Pancreas (tissue), 10 donors: ENCODE results near the gene ST7. TPM values are rescaled to one million over a fixed set of nuclear protein-coding genes. Genes with fewer than 3 reads are reported as not detected.

ENCODE experiments used
- ATAC-seq, 4 donors: fragments of 200-7000 bp; cut with Tn5 transposase; one replicate each; pipeline versions ENCODE4 v1.8.0 to v1.9.1; 2020; ENCODE audit warnings: mild to moderate bottlenecking in 4 of 4, moderate library complexity in 4 of 4
- DNase-seq, 6 donors: peaks; one replicate each; pipeline ENCODE4 v3.0.0-alpha.2; 2020
- FAIRE-seq: peaks from 2 replicates; lab custom pipeline; 2012; peaks lifted over from hg19 to GRCh38; lab: Jason Lieb, UNC
- H3K27ac ChIP-seq, 4 donors: fragments of 200-600 bp; sonication (generic); 1 replicate in 3 of 4; 2 replicates in 1 of 4; pipeline versions ENCODE4 v1.5.0 to v1.8.0; 2020
- H3K27me3 ChIP-seq, 4 donors: fragments of 200-600 bp; one replicate each; pipeline ENCODE4 v1.8.0; 2021
- H3K36me3 ChIP-seq, 3 donors: fragments of 200-600 bp; sonication (generic) in 1 of 3; one replicate each; pipeline versions ENCODE4 v1.5.0 to v1.8.0; 2020 to 2021
- H3K4me1 ChIP-seq, 3 donors: fragments of 200-600 bp; one replicate each; pipeline ENCODE4 v1.8.0; 2021
- H3K4me3 ChIP-seq, 4 donors: fragments of 200-600 bp; sonication (generic) in 2 of 4; one replicate each; pipeline versions ENCODE4 v1.5.0 to v1.8.0; 2020 to 2021
- H3K9me3 ChIP-seq, 4 donors: fragments of 200-600 bp; one replicate each; pipeline ENCODE4 v1.8.0; 2021
- WGBS, 2 donors: extraction: QIAGEN DNeasy Blood & Tissue Kit; methylation state at CpG; one replicate each; pipeline ENCODE4 v1.1.7; 2013; 5-methylcytosine and 5-hydroxymethylcytosine counted together
- intact Hi-C, 3 donors: fragments of 100-400 bp; cut with DNase I; formaldehyde crosslinking; loops; one replicate each; pipeline versions ENCODE4 v1.11.1 to v1.14.2; 2022
- polyA plus RNA-seq, 2 donors: library from polyadenylated mRNA; stranded (reverse); fragments of 200-250 nt; gene quantifications; one replicate each; pipeline ENCODE4 v1.2.3, GENCODE V29; 2013
- total RNA-seq, 6 donors: library from RNA; stranded (reverse); fragmentation: NEBNext Ultra II Directional in 4 of 6; extraction: Animal tissue kit (Norgen Biotek cat#: 25700) in 4 of 6; gene quantifications; one replicate each; pipeline versions ENCODE4 v1.2.1 to v1.2.4, GENCODE V29; 2021 to 2023
- TF ChIP-seq, protein P1 (sequence below), 4 donors: fragments of 200-600 bp; sonication (generic) in 3 of 4; IDR thresholded peaks; one replicate each; pipeline versions ENCODE4 v1.5.0 to v1.8.0; 2021; ENCODE audit warnings: antibody characterized with exemption in 4 of 4
- donor health status: healthy with polysubstance abuse.
- donor health status: DM: no; HTN: no; CAD: no; lungs with moderate emphysema.
- donor health status: DM: no; HTN: no; CAD: no.
- donor health status: control.
- donor health status: control.
- donor health status: Bipolar disorder and iron deficiency.
- donor health status: DM: yes; HTN: yes; CAD: no.
- donor health status: DM: no; HTN: no; CAD: no.
- donor health status: DM: no; HTN: no; CAD: no.
- donor health status: DM: yes; HTN: yes; CAD: no.

ST7 gene
- total and polyA plus RNA-seq, 8 donors, result 8.2 to 20.2 (median 17.1) TPM

DNA sequence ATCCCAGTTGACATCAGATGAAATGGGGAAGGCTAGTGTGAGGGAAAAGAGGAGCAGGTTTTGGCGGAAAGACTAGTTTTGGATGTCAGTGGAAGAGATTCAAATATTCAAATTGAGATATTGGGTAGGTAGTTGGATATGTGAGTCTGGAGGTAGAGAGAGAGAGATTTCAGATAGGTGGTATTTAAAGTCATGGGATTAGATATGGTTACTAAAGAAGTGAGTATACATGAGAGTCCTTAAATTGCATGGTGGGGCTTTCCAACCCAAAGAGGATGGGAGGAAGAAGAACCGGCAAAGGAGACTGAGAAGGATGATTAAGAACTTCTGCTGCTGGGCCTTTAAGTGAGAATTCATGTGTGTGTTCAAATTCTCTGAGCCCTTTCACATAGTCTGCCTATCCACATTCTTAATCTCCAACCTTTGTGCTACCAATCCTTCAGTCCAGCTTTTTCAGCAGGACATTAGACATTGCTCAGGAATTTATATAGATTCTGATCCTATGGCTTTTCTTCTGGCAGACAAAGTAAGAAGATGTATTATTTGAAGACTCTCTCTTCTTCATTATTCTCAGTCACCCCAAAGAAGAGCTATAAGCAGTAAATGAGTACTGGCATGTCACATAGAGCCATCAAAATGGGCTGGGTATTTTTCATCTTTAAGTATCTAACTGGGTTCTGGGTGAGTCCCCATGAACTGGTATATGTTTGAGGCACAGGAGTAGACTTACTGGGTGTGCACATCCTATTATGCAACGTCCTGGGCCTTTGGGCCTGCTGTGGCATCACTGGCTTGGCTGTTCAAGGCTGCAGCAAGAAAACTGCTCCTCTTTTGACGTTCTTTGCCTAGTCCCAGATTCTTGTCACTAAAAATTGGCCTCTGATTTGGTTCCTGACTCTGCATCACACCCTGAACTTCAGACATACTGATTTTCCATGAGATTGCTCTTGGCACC, 33.6 kb downstream of the ST7 start:
- TF ChIP-seq, protein P1, sequence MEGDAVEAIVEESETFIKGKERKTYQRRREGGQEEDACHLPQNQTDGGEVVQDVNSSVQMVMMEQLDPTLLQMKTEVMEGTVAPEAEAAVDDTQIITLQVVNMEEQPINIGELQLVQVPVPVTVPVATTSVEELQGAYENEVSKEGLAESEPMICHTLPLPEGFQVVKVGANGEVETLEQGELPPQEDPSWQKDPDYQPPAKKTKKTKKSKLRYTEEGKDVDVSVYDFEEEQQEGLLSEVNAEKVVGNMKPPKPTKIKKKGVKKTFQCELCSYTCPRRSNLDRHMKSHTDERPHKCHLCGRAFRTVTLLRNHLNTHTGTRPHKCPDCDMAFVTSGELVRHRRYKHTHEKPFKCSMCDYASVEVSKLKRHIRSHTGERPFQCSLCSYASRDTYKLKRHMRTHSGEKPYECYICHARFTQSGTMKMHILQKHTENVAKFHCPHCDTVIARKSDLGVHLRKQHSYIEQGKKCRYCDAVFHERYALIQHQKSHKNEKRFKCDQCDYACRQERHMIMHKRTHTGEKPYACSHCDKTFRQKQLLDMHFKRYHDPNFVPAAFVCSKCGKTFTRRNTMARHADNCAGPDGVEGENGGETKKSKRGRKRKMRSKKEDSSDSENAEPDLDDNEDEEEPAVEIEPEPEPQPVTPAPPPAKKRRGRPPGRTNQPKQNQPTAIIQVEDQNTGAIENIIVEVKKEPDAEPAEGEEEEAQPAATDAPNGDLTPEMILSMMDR (IDR thresholded peaks at IDR 0.05), result no peak
- Histone ChIP-seq H3K9me3 (no peaks in the 10 kb centered on the region), H3K36me3 (no peaks in the 10 kb centered on the region), H3K4me1 (no peaks in the 10 kb centered on the region), H3K27ac (no peak overlapping the region), H3K4me3 (no peak overlapping the region), H3K27me3 (no peaks in the 10 kb centered on the region)
- DNase-seq, result no peak
- no peak for ATAC-seq
- intact Hi-C loops, result loop anchor here in 2 of 3 donors (5.0 kb wide), 2 partner anchors 130 to 135 kb away; no protein-coding TSS in a partner anchor
- WGBS, 2 donors, result 67 to 73% methylated on average over 4 of the region's 4 CpGs
- FAIRE-seq, result no peak

DNA sequence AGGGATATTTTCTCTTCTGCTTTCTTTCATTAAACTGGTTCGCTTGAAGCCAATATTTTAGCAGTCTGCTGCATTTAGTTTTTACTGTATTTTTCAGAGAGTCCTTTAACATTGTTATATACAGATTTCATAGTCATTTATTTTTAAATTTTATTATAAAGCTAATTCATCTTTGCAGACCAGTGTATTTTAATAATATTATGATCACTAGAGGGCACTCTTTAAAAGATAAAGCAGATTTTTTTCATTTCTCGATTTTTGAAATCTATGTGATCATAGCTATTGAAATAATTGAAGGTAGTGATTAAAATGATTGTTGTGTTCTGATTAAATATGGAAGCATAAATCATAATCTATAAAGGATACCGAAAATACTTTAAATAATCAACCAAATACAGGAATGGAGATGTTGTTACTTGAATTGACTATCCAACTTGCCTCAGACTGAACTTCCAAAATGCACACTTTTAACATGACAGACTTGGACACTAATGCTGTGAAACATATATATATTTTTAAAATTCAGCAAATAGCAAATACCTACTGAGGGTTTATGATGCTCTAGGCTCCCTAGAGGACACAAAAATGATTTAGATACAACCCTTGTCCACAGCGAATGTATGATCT, 35.2 kb downstream of the ST7 start:
- TF ChIP-seq, protein P1 (IDR thresholded peaks at IDR 0.05), result peak in 1 of 4 donors; percentile 13
- no peak overlapping the region for H3K4me3 ChIP-seq
- H3K9me3 ChIP-seq, result no peaks in the 10 kb centered on the region
- ATAC-seq, result no peak
- H3K27me3 ChIP-seq, result no peaks in the 10 kb centered on the region
- intact Hi-C loops, result loop anchor here in 2 of 3 donors (5.0 kb wide), 2 partner anchors 129 to 134 kb away; no protein-coding TSS in a partner anchor
- H3K4me1 ChIP-seq, result no peaks in the 10 kb centered on the region
- 43 to 46% methylated on average over 4 of the region's 4 CpGs for WGBS, 2 donors
- DNase-seq, result no peak
- FAIRE-seq, result peak; percentile 78
- no peaks in the 10 kb centered on the region for H3K36me3 ChIP-seq
- no peak overlapping the region for H3K27ac ChIP-seq

DNA sequence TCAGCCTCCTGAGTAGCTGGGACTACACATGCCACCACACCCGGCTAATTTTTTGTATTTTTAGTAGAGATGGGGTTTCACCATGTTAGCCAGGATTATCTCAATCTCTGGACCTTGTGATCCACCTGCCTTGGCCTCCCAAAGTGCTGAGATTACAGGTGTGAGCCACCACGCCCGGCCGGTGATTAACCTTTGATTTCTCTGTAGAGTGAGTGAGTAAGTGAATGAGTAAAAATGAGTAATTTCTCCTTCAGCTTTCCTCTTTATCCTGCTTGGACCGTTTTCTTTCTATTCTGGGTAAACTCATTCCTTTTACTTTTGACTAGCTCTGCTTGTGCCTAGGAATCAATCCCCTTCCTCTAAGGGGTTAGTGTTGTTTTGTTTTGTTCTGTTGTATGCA, 36.8 kb downstream of the ST7 start:
- TF ChIP-seq, protein P1 (IDR thresholded peaks at IDR 0.05), result no peak
- no peaks in the 10 kb centered on the region for H3K4me1 ChIP-seq
- H3K27ac ChIP-seq, result no peak overlapping the region
- H3K9me3 ChIP-seq, result no peaks in the 10 kb centered on the region
- DNase-seq (no peak), FAIRE-seq (no peak), ATAC-seq (no peak)
- H3K27me3 ChIP-seq, result no peaks in the 10 kb centered on the region
- 90 to 96% methylated on average over 5 of the region's 5 CpGs for WGBS, 2 donors
- no peak overlapping the region for H3K4me3 ChIP-seq
- H3K36me3 ChIP-seq, result no peaks in the 10 kb centered on the region
- intact Hi-C loops, result no loop called here

DNA sequence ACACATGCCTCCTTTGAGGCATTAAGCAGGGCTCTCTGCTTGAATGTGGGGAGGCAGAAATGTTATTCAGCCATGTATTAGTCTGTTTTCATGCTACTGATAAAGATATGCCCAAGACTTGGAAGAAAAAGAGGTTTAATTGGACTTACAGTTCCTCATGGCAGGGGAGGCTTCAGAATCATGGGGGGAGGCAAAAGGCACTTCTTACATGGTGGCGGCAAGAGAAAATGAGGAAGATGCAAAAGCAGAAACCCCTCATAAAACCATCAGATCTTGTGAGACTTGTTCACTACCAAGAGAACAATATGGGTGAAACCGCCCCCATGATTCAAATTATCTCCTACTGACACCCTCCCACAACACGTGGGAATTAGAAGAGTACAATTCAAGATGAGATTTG, 37.9 kb downstream of the ST7 start:
- Histone ChIP-seq H3K27me3 (no peaks in the 10 kb centered on the region), H3K4me3 (no peak overlapping the region), H3K27ac (no peak overlapping the region), H3K9me3 (no peaks in the 10 kb centered on the region), H3K4me1 (no peaks in the 10 kb centered on the region), H3K36me3 (no peaks in the 10 kb centered on the region)
- intact Hi-C loops, result no loop called here
- FAIRE-seq (no peak), DNase-seq (no peak), ATAC-seq (no peak)
- WGBS, 2 donors, result 91 to 97% methylated on average over 3 of the region's 3 CpGs
- TF ChIP-seq, protein P1 (IDR thresholded peaks at IDR 0.05), result no peak
